SIG-M5 (cell line): ENCODE measurements around the gene ZPBP.

ENCODE experiments used
- DNase-seq: peaks from one replicate; lab custom pipeline; 2025; lab: John Stamatoyannopoulos, UW

The ZPBP gene

DNA sequence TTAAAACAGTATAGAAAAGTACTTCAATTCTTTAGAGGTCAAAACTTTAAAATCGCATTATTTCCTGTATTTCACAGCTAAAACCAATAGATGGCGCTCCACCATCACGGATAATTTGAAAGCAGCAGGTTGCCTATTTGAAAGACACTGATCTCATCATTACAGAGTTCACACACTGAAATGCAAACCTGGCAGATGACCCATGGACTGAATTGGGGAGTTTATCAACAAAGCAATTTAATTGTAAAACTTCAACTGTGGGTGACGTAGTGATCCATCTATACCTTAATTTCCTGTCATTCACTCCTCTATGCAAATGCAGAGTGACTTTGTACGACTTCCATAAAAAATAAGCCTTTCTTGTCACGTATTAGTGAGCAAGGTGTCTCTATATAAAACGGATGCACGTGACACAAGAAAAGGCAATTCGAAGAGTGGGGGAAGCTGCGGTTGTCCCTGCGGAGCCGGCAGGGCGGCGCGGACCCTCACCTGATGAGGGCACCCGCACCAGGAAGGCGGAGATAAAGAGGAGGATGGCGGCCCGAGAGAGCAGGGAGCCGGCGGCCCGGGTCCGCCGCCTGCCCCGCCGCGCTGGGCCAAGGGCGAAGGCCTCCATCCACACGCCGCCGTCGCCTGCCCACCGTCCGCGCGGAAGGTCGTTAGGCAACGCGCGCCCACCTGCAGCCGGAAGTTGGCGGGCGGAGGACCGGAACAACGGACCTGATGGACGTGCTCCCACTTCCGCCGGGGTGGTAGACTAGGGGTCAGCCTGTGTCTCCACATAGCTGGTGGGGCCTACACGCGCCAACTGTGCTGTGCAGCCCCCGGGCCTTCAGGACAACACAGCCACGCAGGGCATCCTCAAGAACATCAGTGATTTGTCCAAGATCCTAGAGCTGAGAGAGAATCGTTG is at the start of gene ZPBP:
TSS of gene ZPBP (minus strand) at position 668 of the 913 bp plus-strand sequence. CDS start at position 616, 52 bp downstream.
- DNase-seq, result no peak

DNA sequence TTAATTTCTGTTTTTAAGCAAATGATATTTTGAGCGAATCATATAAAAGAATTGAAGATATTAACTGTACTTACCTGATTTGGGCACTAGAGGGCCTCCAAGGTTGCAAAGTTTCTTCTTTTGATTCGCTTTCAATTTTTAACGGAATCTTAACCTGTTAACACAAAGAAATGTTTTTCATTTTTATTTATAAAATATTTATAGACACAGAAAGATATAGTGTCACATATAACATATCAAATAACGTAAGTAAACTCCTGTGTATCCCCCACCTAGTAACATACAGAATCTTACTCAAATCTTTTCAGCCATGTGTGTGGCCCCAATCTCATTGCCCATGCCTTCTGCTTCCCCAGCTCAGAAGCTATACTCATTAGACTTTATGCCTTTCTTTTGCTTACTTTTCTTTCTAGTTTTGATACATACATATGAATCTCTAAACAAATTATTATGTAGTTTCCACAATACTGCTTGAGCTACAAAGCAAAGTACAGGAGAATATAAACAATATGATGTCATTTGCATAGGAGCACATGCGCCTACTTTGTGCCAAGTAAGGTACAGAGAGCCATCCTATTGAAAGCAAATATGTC is 49.5 kb upstream of the ZPBP start:
- DNase-seq, result no peak

GRCh38 chr7:50141854-50142253 is 48.8 kb upstream of the ZPBP start:
- no peak for DNase-seq

GRCh38 chr7:50141131-50141530 is 48.1 kb upstream of the ZPBP start:
- no peak for DNase-seq

DNA sequence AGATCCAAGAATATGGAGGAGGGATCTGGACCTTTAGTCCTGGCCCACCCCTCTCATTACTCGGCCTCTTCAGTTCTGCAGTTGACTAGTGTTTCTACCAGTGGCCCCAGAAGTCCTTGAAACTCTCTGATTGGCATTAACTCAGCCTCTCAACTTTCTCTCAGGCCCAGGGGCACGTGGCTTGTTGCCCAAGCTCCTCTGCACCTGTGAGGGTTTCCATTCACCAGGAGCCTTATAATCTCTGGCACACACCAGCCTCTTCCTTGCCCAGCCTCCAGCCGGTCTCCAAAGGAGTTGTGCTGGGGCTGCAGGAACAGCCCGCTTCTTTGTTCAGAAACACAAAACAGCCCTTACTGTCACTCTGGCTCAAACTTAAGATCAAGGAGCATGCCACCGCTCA is 47.6 kb upstream of the ZPBP start:
- DNase-seq, result no peak

- no peak for DNase-seq
These were observed 45.1 kb upstream of the ZPBP start for GRCh38 chr7:50138101-50138500.

GRCh38 chr7:50125766-50126165 is 32.7 kb upstream of the ZPBP start:
- no peak for DNase-seq

DNA sequence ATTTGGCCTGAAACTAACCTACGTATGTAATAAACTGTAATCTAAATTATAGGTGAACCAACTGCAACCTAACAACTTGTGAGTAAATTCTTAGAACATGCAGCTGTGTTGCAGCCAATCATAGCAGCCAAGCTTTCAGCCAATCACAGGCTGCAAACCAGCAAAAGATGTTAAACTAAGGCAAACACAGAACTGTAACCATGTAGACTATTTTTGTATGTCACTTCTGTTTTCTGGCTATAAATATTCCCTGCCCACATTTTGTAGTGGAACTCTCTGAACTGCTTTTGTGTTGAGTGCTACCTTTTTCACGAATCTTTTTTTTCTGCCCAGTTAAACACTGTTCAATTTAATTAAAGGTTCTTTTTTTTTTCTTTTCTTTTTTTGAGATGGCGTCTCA is 28.2 kb upstream of the ZPBP start:
- no peak for DNase-seq

DNA sequence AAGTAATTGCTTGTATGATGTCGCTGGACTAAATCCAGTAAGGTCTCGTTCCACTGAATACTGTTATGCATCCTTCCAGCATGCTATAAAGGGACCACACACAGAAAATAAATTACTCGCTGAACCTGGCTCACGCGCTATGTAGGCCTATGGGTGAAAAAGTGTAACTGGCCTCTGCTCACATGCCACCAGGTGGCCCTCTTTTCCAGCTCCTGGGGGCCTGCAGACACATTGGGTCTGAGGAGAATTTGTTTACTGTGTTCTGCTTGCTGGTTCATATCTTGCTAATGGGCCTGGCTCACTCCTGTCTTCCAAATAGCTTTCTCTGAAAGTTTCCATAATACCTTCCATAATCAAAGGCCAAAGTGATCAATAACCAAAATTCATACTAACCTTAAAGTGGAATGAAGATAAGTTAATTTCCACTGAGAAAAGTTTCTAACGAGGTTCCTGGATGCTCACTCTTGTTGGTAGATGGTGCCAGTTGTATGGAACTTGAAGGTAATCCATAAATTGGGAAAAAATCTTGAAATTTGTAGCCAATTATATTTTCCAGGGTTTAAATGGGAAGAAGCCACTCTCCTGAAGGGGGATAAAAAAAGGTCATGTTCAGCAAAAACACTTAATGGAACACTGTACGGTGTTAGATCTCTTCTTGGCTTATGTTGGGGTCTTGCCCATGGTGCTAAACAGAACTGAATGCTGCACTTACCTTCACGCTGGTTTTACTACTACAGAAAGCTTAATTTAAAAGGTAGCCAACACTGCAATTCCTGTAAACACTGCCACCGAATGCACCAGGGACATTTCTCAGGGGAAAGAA is 27.0 kb upstream of the ZPBP start:
- no peak for DNase-seq

DNA sequence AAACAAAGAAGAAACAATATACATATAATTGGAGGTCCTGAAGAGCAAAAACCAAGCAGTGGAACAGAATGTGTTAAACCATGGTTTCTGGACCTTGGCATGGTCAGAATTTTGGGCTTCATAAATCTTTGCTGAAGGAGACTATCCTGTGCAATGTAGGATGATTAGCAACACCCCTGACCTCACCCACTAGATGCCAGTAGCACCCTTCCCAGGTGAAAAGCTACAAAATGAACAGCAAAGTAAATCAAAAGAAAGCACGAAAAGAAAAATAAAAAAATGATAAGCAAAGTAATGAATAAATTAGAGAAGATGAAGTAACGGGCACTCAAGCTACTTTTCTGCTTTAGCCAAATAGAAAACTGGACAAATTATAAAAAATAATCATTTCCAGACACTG is 19.2 kb upstream of the ZPBP start:
- DNase-seq, result no peak

GRCh38 chr7:50101873-50102272 is 8.8 kb upstream of the ZPBP start:
- no peak for DNase-seq

GRCh38 chr7:50095634-50096033 is 2.6 kb upstream of the ZPBP start:
- DNase-seq, result no peak

DNA sequence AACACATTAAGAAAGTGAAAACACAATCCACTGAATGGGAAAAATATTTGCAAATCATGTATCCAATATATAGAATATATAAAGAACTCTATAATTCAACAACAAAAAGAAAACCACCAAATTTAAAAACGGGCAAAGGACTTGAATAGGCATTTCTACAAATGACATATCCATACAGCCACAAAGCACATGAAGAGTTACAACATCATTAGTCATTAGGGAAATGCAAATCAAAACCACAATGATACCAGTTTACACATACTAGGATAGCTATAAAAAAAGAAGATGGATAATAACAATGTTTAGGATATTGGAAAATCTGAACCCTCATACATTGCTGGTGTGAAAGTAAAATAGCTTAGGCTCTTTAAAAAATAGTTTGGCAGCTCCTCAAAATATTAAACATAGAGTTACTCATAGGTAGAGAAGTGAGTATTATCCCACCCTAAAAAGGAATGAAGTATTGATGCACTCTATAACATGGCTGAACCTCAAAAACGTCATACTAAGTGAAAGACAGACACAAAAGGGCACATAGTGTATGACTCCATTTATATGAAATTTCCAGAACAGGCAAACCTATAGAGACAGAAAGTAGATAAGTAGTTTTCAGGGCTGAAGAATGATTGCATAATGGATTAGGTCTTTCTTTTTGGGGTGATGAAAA is 4.5 kb downstream of the ZPBP start:
- DNase-seq, result no peak

- no peak for DNase-seq
These were observed 7.7 kb downstream of the ZPBP start for GRCh38 chr7:50085344-50085743.

- no peak for DNase-seq
These were observed 20.0 kb downstream of the ZPBP start for GRCh38 chr7:50073093-50073492.

- DNase-seq, result no peak
These were observed 23.4 kb downstream of the ZPBP start for GRCh38 chr7:50069613-50070012.

- no peak for DNase-seq
These were observed 24.0 kb downstream of the ZPBP start for GRCh38 chr7:50068850-50069551.

GRCh38 chr7:50068026-50068425 is 25.0 kb downstream of the ZPBP start:
- no peak for DNase-seq

- DNase-seq, result no peak
These were observed 30.1 kb downstream of the ZPBP start for GRCh38 chr7:50062951-50063350.

DNA sequence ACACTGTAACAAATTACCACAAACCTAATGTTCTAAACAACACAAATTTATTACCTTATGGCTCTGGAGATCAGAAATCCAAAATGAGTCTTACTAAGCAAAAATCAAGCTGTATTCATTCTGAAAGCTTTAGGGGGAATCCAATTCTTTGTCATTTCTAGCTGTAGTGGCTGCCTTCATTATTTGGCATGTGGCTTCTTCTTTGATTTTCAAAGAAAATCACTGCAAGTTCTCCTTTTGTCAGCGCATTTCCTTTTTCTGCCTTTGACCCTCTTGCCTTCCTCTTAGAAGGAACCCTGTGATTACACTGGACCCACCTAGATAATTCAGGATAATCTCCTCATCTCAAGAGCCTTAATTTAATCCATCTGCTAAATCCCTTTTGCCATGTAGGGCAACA is 36.9 kb downstream of the ZPBP start:
- no peak for DNase-seq

- DNase-seq, result no peak
These were observed 45.3 kb downstream of the ZPBP start for GRCh38 chr7:50047716-50048115.
